GM18508 (cell line): ENCODE measurements around the gene TSR1.

Experiments used
- ATAC-seq: cut with Tn5 transposase; IDR thresholded peaks from one replicate; pipeline ENCODE4 v1.9.1; 2021; ENCODE audit warnings: moderate number of reproducible peaks; ENCODE audit not compliant: insufficient read depth, unreplicated experiment

The TSR1 gene

GRCh38 chr17:2369551-2370210, 33.4 kb upstream of the TSR1 start:
- no peak for ATAC-seq

DNA sequence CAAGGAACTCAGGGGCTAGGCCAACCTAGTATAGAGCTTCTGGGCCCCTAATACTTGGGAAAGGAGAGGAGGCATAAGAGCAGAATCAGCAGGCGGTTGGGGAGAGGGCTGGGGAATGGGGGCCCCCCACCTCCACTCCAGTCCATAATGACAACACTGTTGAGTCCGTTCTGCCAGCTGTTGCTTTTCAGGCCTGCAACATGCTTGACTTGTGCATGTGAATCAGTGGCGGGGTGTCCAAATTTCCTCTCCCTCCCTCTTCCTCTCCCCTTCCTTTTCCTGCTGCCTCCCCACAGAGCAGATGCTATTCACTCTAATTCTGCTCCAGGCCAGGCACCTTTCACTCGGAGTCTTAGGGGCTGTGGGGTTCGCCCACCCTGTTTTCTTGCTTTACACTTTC, 32.8 kb upstream of the TSR1 start:
- no peak for ATAC-seq

GRCh38 chr17:2368359-2368758, 32.1 kb upstream of the TSR1 start:
- no peak for ATAC-seq

GRCh38 chr17:2366747-2367494, 30.7 kb upstream of the TSR1 start:
- no peak for ATAC-seq

GRCh38 chr17:2365132-2365531, 28.9 kb upstream of the TSR1 start:
- ATAC-seq, result no peak

GRCh38 chr17:2364763-2365116, 28.5 kb upstream of the TSR1 start:
- no peak for ATAC-seq

GRCh38 chr17:2363851-2364762, 27.9 kb upstream of the TSR1 start:
- ATAC-seq, result no peak

- ATAC-seq, result no peak
Observed at GRCh38 chr17:2363318-2363717, 27.1 kb upstream of the TSR1 start.

DNA sequence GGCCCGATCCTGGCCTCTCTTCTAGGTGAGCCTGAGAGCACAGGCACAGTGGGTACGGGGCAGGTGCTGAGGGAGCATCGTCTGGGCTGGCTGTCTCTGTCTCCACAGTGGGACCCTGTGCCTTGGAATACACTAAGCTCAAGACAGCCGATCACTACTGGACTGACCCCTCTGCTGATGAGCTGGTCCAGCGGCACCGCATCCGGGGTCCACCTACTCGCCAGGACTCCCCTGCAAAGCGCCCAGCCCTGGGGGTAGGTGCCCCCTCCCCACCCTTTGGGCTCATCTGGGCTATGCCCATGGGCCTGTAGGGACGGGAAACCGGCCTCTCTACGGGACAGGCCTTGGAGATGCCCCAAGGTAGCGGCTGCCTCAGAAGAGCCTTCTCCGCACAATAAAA, 26.6 kb upstream of the TSR1 start:
- ATAC-seq, result no peak

GRCh38 chr17:2362416-2362815, 26.2 kb upstream of the TSR1 start:
- no peak for ATAC-seq

- no peak for ATAC-seq
Observed at GRCh38 chr17:2362016-2362415, 25.8 kb upstream of the TSR1 start.

- ATAC-seq, result no peak
Observed at GRCh38 chr17:2361010-2361760, 24.9 kb upstream of the TSR1 start.

DNA sequence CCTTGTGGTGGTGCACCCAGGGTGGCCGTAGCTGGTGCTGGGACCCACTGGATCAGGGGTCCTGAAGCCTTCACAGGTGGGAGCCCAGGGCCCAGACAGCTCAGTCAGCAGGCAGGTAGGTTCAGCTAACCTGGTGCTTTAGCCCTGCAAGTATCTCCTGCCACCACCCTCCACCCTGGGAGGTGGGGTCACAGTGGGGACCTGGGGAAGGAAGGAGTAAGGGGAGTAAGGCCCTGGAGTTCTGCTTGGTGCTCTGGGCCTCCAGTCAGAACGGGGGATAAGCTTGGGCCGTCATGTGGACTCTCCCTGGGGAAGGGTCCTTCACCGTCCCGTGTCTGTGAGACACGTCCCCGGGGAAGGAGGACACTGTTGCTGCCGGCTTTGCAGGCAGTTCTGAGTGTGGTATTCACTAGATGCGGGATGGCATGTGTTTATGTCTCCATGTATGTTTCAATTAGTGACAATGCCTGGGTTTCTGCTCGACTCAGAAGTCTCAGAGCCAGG, 21.7 kb upstream of the TSR1 start:
- no peak for ATAC-seq

DNA sequence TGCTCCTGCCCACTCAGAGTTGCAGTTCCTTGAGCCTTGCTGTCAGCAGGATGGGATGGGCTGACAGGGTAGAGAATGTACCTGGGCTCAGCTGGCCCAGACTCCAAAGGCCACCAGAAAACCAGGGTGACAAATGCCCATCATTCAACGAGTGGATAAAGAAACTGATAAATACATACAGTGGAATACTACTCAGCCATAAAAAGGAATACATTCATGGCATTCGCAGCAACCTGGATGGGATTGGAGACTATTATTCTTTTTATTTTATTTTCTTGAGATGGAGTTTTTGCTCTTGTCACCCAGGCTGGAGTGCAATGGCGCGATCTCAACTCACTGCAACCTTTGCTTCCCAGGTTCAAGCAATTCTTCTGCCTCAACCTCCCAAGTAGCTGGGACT, 21.0 kb upstream of the TSR1 start:
- ATAC-seq, result no peak

GRCh38 chr17:2354311-2354710, 18.1 kb upstream of the TSR1 start:
- ATAC-seq, result no peak

DNA sequence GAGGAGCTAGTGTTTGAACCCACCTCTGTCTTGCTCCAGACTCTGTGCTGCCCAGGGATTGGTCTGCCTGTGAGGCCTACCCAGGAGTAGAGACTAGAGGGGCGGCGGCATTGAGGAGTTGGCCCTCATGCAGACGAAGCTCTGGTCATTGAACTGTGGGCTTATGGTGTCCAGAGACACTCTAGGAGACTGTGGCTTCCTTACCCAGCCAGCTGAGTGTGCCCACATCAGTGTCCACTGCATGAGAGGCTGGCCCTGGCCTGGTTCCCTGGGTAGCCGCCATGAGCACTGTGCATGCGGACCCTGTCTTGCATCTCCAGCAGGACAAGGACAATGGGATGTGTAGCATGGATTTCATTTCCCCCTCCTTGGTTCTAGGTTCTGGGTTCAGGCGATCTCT, 15.0 kb upstream of the TSR1 start:
- no peak for ATAC-seq

DNA sequence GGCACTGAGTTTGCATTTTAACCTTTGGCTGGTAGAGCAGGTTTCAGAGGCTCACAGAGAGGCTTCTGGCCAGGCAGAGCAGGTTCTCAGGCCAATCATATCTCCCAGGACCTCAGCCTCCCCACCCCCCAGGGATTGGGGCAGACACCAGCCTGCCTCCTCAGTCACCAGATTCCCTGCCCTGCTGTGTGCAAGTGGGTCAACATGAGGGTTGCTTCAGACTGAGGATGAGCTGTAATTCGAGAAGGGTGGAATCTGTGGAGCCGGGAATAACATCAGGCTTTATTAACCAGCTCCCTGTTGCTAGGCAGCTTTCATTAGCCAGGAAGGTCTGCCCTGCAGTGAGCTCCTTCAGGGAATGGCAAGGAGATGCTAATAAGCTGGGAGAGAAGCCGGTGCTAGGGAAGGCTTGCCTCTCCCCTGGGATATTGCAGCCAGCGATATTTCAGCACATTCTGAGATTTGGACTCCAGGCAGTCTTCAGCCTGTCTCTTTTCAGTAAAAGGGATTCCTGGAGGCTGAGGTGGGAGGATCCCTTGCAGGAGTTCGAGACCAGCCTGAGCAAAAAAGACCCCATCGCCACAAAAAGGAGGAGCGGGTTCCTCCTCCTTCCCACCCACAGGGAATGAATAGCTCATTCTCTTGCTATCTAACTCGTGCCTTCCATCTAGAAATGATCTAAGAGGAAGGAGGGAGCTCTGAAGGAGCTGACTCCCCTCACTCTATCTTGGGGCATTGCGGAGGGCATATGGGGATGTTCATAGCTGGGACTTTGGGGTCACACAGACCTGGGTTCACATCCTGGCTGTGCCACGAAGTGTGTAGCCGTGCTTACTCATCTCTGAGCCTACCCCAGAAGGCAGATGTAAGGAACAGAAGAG, 11.8 kb upstream of the TSR1 start:
- no peak for ATAC-seq

DNA sequence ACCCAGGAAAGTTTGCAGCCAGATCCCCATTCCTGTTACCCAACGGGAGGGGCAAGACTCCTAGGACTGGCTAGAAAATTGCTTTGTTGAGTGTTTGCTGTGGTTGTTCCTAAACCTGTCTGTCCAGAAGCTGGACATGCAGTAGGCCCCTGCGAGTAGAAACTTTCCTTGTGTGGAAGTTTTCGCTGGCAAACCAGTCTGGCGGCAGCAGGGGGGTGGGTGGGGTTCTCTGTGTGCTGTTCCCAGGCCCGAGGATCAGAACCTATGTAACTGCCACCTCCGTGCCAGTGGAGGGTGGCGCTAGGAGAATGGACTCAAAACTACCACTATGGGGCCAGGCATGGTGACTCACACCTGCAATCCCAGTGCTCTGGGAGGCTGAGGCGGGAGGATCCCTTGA, 10.2 kb upstream of the TSR1 start:
- ATAC-seq, result no peak

DNA sequence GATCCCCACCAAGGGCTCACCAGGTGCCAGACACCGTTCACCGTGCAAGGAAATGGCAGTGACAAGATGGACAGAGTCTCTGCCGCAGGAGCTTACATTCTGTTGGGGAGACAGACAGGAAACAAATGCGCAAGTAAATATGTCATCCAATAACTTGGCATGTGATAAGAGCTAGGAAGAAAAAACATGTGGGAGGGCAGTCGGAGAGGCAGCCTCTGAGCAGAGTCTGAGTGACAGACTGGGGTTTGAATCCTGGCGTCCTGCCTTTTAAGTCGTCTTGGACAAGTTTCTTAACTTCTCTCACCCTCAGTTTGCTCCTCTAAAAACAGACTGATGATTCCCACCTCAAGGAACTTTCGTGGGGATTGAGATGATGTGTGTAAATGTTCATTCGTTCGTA, 8.3 kb upstream of the TSR1 start:
- no peak for ATAC-seq
